SKM-1 (cell line): Measurements from ENCODE around the gene FGF5.
"Not testable (repeated sequence)": the region's sequence is repeated elsewhere in the genome, so short reads cannot be mapped to it uniquely, and the experiment has no call there.

Source experiments
- DNase-seq: peaks from one replicate; lab custom pipeline; 2025; ENCODE audit not compliant: unreplicated experiment; lab: John Stamatoyannopoulos, UW

The FGF5 gene

DNA sequence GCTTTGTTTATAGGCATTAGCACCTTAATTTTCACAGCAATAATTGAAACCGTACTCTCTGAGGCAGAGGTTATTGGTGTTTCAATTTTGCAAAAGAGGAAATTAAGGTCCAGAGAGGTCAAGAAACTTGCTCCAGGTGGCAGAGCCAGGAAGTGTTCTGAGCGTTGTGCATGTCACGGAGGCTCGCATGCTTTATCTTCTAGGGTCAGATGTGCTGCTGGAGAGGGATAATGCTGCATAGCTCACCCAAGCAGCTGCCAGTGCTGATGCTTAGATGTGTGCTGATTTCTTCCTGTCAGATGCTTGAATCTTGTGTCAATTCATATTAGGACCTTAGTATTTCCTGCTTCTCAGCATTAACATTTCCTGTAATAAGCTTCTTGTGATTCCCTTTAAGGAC lies 13.0 kb upstream of the FGF5 start:
- DNase-seq: no peak

DNA sequence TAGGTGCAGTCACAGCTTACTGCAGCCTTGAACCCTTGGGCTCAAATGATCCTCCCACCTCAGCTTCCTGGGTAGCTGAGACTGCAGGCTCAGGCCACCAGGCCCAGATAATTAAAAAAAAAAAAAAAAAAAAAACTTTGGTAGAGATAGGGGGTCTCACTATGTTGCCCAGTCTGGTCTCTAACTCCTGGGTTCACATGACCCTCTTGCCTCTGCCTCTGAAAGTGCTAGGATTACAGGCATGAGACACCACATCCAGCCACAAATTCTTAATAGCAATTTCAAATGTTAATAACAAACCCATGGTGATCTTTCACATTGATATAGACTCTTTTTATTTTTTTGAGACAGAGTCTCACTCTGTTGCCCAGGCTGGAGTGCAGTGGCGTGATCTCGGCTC lies 12.3 kb upstream of the FGF5 start:
- no peak for DNase-seq

- no peak for DNase-seq
Measured at GRCh38 chr4:80255329-80256095, 11.0 kb upstream of the FGF5 start.

DNA sequence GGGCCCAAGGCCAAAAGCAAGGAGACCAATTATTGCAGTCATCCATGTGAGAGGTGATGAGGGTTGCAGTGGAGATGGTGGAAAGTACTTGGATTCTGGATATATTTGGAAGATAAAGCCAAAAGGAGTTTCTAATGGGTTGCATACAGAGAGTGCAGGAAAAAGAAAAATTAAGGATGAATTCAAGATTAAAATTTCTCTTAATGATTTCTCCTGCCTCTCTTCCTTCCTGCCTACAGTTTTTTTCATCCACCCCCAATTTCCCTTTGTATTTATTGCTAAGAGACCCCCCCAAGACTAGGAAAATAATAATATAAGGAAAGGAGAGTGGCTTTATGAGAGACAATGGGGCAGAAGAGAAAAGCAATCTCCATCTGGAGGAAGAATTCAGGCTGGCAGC lies 8.6 kb upstream of the FGF5 start:
- DNase-seq: no peak

- DNase-seq: no peak
Measured at GRCh38 chr4:80259012-80259411, 7.5 kb upstream of the FGF5 start.

GRCh38 chr4:80259817-80260216 lies 6.6 kb upstream of the FGF5 start:
- DNase-seq: no peak

- DNase-seq: no peak
Measured at GRCh38 chr4:80261989-80262600, 4.4 kb upstream of the FGF5 start.

- no peak for DNase-seq
Measured at GRCh38 chr4:80263541-80264351, 2.7 kb upstream of the FGF5 start.

- no peak for DNase-seq
Measured at GRCh38 chr4:80264352-80264647, 2.2 kb upstream of the FGF5 start.

- DNase-seq: no peak
Measured at GRCh38 chr4:80264825-80265224, 1.6 kb upstream of the FGF5 start.

- no peak for DNase-seq
Measured at GRCh38 chr4:80265571-80266252, 752 bp upstream of the FGF5 start.

GRCh38 chr4:80266902-80267380 lies 477 bp downstream of the FGF5 start:
- DNase-seq: peak; percentile 18

GRCh38 chr4:80268081-80268823 lies 1.8 kb downstream of the FGF5 start:
- no peak for DNase-seq

DNA sequence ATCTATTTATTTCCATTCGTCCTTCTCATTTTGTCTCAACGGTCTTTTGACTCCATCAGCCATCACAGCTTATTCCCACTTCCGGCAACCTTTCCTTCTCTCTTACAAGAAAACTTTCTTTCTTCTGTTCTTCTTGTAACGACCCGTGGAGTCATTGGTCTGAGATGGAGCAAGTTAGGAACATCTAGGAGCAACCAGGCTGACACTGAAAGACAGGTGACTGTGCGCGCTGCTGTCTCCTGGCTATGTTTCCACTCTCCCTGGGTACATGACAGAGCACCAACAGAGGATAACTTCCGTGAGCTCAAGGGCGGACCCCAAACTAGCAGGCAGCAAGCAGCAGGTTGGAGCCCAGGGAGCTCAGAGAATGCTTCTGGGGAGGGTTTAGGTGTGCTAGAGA lies 2.5 kb downstream of the FGF5 start:
- DNase-seq: no peak

DNA sequence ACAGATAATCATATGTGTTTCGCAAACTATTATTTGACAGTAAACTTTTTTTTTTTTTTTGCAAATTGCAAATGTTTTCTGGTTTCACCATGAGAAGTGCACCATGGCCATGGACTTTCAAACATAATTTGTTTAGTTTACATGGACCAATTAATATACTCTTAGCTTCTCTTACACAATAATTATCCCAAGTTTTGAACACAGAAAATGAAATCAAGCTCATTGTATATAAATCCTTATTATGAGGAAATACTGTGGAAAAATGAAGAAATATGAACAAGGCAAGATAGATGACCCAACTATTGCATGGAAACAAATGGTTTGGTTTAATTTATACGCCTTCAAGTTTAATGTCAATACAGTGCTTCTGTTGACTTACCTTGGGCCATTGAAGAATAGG lies 3.9 kb downstream of the FGF5 start:
- no peak for DNase-seq

DNA sequence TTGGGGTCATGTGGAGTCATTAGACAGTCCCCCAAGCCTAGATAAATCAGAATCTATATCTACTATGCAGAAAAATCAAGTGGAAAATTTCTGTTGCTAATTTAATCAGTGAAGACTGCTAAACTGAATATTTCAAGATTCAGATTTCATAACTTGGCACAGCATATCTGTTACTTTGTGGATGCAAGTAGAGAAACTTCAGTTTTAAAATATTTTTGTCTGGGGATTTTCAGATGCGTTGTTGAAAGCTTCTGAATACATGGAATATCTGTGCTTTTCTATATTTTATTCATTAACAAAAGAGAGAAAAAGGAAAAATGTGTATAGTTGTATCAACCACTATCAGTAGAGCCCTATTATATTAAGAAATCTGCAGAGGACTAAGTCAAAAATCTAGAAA lies 4.4 kb downstream of the FGF5 start:
- DNase-seq: no peak

GRCh38 chr4:80271801-80272200 lies 5.3 kb downstream of the FGF5 start:
- DNase-seq: no peak

GRCh38 chr4:80276931-80277330 lies 10.5 kb downstream of the FGF5 start:
- DNase-seq: no peak

GRCh38 chr4:80279751-80280150 lies 13.3 kb downstream of the FGF5 start:
- no peak for DNase-seq

DNA sequence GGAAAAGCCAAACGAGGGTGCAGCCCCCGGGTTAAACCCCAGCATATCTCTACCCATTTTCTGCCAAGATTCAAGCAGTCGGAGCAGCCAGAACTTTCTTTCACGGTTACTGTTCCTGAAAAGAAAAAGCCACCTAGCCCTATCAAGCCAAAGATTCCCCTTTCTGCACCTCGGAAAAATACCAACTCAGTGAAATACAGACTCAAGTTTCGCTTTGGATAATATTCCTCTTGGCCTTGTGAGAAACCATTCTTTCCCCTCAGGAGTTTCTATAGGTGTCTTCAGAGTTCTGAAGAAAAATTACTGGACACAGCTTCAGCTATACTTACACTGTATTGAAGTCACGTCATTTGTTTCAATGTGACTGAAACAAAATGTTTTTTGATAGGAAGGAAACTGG lies 20.0 kb downstream of the FGF5 start:
- no peak for DNase-seq

GRCh38 chr4:80290665-80291064 lies 24.2 kb downstream of the FGF5 start:
- DNase-seq: not testable (repeated sequence)
